HG03469 (cell line): ENCODE data around the gene TOB2.
"Not testable (repeated sequence)": the region's sequence is repeated elsewhere in the genome, so short reads cannot be mapped to it uniquely, and the experiment has no call there.

Experiments
- ATAC-seq: cut with Tn5 transposase; IDR thresholded peaks from one replicate; pipeline ENCODE4 v1.9.1; 2021; ENCODE audit warnings: mild to moderate bottlenecking, moderate library complexity, moderate number of reproducible peaks; ENCODE audit not compliant: unreplicated experiment

The TOB2 gene

DNA sequence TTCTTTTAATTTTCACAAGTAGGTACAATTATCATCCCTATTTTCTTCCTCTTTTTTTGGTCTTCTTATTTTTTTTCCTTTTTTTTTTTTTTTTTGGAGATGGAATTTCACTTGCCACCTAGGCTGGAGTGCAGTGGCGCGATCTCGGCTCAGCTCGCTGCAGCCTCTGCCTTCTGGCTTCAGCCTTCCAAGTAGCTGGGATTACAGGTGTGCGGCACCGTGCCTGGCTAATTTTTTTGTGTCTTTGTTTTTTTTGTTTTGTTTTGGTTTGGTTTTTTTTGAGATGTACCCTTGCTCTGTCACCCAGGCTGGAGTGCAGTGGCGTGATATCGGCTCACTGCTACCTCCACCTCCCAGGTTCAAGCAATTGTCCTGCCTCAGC lies 16.7 kb downstream of the TOB2 start:
- no peak for ATAC-seq

DNA sequence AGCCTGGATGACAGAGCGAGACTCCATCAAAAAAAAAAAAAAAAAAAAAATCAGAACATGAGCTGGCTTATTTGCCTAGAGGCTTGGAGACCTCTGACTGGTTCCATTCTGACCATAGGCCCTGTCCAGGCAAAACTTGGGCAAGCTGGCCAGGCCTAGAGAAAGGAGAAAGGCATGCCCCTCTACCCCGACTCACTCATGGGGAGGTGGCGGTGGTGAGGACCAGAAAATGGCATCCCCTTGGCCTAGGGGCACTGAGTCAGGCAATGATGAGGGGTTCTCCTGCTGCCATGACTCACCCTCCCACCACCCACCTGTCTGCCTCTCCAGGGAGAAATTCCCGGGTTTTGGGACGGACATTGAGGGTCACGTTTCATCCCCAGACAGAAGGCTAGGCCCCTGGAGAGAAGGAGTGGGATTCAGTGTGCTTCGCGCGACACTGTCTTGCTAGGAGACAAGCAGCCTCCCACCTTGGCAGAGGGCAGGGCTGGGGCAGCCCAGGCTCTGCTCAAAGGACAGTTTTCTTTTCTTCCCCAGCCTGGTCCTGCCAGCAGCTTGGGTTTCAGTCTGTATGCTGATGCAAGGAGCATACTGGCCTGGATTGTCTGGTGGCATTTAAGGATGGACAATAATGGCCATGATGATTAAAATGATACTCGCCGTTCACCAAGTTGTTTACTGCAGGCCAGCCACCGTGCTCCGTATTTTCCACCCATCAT lies 17.2 kb downstream of the TOB2 start:
- ATAC-seq, result no peak

DNA sequence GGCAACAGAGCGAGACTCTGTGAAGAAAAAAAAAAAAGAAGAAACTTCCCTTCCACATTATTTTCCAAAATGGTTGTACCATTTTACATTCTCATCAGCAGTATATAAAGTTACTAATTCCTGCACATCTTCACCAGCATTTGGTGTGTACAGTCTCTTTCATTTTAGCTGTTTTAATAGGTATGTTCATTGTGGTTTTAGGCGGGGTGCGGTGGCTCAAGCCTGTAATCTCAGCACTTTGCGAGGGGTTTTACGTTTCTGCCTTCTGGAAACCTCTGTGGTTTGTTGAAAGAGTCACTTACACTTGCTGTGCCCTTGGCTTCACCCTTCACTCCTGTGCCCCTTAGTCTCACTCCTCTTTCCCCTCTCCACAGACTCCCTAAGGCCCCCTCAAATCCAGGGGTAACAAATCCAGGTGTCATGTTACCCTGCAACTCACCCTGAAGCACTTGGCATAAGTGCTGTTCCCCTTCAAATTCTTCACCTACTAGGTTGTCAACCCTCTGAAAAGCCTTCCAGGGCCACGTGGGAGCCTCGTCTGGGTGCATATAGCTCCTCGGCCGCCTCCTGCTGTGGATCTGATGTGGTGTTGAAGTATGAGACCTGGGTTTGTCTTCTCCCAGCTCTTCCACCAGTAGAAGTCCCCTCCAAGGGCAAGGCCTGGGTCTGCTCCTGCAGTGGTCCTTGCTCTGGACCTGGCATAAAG lies 20.8 kb downstream of the TOB2 start:
- no peak for ATAC-seq

DNA sequence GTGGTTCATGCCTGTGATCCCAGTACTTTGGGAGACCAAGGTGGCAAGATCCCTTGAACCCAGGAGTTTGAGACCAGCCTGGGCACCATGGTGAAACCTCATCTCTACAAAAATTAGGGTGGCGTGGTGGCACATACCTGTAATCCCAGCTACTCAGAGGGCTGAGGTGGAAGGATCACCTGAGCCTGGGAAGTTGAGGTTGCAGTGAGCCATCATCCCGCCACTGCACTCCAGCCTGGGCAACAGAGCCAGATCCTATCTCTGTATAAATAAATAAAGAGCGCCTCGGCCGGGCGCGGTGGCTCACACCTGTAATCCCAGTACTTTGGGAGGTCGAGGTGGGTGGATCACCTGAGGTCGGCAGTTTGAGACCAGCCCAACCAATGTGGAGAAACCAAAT lies 27.9 kb downstream of the TOB2 start:
- ATAC-seq, result no peak

DNA sequence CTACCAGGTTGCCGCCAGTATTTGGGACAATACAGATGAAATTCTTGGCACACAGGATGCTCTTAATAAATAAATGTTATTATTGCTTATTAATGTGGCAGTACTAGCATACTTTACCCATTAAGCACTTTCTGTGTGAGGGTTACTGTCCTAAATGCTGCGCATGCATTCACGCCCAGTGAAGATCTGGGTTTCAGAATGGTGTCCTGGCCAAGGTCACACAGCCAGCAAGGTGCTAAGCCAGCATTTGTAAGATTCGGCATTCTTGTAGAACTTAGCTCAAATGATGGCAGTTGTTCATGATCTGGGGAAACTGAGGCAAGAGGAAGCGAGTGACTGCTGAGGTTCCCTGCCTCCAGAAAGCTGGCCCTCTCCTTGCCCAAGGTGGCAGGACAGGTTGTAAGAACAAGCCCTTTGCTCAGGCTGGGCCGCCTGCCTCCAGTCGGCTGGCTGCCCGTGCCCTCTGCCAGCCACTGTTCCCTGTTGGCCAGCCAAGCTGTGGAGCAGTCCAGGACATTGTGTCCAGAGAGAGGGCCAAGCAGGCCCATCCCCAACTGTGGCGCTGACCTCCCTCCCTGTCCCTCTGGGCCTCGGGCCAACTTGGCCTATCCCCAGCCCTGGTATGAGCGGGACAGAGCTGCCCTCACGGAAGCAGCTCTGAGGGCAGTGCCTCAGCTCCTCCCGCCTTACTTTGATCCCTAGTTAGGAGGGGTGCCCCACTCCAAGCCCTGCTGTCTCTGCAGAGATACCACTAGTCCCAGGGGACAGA lies 28.8 kb downstream of the TOB2 start:
- ATAC-seq, result no peak

DNA sequence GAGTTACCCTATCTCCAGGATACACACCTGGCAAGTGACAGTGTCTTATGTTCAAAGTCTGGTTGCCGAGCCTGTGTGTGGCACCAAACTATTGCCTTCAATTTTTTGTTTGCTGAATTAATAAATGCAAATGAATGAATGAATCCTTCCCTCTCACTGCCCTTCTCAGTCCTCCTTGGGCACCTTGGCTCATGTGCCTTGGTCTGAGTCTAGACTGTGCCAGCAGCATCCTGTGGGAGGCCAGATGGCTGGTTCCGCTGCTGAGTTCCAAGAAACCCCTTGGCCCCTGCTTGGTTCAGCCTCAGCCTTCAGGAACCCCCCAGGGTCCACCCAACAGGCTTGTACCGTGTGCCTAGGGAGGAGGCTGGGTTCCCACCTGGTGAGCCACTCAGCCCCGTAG lies 31.0 kb downstream of the TOB2 start:
- no peak for ATAC-seq

DNA sequence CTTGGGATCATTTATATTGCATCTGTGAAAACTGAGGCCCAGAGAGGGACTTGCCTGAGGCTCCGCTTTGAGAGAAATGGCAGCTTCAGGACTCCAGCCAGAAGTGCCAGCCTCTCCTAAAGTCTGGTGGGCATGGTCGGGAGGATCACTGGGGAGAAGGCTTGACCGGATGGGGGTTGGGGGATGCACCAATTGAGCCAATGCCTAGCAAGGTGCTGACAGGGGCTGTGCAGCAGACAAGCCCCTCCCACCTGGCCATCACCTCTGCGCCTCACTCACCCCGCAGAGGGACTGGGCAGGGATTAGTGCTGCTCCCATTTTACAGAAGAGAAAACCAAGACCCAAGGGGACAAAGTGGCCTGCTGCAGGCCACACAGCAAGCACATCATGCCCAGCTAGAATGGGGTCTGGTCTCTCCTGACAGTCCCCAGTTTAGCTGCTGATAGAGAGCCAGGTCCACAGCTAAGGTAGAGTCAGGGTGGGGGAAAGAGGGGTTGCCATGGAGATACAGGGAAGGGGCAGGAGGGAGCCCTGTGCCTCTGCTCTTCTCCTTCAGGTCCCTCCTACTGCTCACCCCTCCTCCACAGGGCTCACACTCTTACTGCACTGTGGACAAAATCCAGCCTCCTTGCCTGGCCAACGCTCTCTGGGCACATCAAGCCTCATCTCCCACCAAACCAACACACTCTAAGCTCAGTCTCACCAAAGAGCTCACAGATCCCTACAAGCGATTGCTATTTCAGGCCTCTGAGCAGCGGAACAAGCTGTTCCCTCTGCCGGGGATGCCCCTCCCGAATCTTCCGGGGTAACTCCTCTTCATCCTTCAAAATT lies 35.4 kb downstream of the TOB2 start:
- no peak for ATAC-seq

DNA sequence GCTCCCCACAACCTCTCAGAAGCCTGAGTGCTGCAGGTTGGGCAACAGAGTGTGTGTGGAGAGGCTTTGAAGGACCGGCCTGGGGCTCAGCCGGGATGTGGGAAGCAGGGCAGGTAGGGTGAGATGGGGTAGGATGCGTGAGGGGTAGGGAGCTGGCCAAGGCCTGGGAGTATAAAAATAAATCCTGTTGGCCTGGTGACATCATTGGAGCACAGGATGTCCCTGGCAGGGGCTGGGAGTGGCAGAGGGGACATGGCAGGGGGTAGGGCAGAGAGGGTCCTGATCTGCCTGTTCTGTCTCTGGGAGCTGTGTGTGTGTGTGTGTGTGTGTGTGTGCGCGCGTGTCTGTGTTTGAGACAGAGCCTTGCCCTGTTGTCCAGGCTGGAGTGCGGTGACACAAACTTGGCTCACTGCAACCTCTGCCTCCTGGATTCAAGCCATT lies 36.3 kb downstream of the TOB2 start:
- no peak for ATAC-seq

DNA sequence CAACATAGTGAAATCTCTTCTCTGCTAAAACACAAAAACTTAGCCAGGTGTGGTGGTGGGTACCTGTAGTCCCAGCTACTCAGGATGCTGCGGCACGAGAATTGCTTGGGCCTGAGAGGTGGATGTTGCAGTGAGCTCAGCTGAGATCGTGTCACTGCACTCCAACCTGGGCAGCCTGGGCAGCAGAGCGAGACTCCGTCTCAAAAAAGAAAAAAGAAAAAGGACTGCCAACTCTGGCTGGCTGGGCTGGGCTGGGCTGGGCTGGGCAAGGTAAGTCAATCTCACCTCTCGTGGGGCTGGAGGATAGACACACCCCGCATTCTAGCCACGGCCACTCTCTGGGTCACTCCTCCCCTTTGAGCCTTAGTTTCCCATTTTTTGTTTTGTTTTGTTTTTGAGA lies 37.9 kb downstream of the TOB2 start:
- ATAC-seq, result no peak

DNA sequence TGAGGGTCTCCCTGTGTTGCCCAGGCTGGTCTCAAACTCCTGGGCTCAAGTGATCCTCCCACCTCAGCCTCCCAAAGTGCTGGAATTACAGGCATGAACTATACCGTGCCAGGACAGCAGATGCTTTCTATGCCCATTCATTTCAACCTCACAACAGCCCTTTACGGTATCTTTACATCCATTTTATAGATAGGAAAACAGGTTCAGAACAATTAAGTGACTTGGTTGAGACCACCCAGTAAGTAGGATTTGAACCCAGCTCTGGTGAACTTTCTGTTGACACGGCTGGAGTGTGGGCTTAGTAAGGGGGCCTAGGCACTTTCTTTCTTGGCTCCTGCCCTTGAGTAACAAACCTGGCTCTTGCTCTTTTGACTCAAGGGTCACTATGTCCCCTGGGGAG lies 39.2 kb downstream of the TOB2 start:
- ATAC-seq, result no peak

DNA sequence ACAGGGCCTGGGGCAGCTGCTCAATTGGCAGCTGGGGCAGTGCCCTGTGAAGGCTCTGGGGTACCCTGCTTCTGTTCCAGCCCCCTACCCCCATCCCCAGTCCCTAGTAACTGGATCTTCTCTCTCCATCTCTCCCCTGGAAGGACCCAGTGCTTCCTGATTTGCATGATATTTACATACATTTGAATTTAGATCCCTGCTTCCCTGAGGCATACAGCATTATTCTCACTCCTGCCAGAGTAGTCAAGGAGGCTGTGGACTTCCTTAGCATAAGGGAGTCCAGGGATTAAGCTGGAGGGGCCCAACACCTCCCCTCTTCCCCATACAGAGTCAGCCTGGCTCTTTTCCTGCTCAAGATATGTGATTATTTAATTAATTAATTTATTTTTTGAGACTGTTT lies 40.2 kb downstream of the TOB2 start:
- no peak for ATAC-seq

DNA sequence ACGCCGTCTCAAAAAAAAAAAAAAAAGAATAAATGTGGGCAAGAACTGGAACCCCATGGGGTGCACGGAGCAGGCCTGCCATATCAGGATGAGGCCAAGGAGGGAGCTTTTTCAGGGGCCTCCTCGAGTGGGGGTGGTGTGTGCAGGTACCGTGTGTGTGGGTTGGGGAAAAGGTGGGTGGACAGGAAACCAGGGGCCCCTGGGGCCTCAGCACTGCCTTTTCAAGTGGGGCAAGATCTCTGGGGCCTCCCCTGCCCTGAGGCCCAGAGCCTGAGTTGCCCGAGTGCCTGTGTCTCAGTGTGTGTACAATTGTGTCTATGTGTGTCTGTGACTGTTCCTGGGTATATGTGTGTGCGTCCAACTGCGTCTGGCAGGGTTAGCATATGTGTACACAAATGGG lies 41.0 kb downstream of the TOB2 start:
- no peak for ATAC-seq

DNA sequence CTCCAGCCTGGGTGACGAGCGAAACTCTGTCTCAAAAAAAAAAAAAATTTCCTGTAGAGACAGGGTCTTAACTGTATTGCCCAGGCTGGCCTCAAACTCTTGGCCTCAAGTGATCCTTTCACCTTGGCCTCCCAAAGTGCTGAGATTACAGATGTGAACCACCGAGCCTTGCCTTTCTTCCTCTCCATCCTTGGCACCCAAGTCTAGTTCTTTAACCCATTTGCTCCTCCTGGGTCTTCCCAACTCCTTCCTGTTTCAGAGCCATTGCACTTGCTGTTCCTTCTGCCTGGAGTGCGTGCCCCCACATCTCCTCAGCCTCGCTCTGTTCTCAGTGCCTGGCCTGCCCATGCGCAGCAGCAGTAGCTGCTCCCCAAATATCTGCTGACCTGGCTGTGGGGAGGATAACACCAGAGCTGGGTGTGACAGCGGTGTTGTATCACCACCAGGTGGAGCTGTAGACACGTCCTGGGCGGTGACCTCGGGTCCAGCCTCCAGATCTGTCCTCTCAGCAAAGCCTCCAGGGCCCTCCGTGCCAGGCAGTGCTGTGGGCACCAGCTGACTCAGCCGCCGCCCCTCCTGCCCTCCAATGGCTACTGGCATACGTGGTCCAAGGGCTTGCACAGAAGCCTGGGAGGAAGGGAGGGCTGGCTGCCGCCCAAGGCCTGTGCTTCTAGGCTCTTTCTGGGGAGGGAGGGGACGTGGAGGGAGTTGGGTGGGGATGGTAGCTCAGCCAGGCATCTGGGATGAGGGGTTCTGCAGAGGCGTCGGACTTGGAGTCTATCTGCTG lies 42.9 kb downstream of the TOB2 start:
- peak; percentile 56 for ATAC-seq

DNA sequence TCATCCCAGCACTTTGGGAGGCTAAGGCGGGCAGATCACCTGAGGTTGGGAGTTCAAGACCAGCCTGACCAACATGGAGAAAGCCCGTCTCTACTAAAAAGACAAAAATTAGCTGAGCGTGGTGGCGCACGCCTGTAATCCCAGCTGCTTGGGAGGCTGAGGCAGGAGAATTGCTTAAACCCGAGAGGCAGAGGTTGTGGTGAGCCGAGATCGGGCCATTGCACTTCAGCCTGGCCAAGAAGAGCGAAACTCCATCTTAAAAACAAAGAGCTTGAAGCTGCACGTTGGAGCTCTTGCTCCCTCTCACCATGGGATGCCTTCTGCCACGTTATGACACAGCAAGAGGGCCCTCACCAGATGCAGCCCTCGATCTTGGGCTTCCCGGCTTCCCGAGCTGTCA lies 43.8 kb downstream of the TOB2 start:
- not testable (repeated sequence) for ATAC-seq

DNA sequence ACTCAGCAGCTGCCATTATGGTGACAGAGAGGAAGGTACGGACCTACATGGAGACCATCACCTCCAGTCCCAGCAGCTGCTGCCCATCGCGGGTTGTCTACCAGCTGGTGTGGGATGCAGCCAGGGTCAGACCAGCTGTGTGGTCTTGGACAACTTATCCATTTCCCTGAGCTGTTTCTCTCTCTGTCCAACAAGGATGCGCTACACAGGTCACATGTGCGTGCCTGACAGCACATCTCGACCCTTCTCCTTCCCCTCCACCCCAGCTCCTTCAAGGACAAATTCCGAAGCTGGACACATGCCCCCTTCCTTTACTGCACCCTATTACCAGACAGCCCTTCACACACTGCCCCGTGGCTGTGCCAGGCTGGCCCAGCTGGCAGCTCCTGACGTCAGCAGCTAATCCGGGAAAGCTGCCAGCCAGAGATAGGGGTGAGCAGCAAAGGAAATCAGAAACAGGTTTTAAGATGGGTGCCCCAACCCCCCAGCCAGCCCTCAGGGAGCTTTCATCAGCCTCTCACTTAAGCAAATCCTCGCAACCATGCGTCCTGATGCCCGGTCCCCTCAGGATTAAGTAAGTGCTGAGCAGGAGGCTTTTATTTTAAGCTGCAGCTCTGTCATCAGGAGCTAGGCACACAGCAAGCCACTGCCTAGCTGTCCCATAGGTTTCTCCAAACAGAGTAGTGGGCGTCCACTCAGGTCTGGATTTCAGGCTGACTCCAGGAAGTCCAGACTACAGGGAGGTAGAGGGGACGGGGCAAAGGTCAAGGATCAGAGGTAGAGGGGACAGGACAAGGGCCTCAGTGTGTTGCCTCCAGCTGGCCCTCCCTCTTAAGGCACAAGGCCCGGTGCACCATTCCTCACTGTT lies 44.6 kb downstream of the TOB2 start:
- ATAC-seq, result no peak

DNA sequence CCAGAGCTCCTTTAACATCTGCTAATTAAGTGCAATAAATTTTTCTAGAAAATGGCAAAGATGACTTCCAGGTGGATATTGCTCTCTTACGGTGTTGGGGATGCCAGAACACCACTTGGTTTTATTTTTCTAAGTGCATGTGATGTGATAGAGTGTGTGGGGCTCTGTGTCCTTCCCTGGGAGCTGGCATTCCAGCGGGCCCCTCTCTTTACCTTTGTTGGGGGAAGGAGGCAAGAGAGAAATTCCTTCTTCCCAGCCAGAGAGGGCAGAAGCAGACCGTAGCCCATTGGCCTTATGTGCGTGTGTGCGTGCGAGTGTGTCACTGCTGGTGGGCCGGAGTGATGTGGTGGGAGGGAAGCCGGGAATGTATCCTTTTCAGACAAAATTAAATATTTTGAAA lies 47.7 kb downstream of the TOB2 start:
- no peak for ATAC-seq

DNA sequence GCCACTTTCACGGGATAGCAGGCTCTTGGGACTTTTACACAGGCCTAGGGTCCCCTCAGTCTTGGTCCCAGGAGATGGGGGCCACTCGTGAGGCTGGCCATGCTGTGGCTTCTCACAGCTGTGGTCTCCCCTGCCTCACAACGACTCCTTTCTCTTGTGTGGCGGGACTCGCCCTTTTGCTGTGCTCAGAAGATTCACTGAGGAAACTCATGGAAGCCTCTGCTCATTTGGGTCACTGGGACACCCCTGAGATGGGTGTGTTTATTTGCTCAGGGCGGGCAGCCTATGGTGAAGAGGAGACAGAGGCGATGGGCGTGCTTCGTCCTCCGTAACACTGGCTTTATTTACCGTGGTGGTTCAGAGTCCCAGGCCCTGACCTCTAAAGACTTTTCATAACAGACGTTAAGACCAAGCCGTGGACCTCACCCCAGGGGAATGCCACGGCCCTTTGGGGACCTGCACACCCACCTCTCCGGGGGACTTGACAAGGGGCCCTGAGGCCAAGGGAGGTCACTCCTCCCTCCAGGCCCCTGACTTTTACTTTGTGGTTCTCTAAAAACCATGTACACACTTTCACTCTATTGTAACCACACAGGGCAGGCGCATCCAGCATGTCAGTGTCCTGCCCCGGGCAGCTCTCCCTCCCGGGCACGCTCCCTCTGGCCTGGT lies 49.3 kb downstream of the TOB2 start:
- ATAC-seq, result no peak

DNA sequence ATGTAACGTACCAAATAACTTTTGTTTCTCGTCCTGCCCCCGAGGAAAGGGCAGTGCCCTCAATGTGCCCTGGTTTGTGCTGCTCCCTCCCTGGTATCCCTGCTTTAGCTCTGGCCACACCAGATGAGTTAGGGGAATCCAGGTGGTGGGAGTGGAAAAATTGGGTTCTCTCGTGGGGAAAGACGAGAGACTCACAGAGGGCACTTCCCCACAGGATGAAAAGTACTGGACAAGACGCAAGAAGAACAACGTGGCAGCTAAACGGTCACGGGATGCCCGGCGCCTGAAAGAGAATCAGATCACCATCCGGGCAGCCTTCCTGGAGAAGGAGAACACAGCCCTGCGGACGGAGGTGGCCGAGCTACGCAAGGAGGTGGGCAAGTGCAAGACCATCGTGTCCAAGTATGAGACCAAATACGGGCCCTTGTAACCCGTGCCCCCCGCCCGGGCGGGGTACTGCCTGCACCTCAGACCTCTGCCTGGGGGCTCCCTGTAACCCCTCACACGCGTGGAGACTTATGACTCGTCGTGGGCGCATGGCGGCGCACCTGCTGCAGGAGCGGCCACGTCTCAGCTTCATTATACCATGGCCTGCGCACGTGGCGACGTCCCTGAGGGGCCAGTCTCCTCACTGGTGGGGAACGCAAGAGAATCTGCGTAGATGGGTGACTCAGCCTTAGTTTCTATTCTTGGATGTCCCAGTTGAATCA lies 50.9 kb downstream of the TOB2 start:
- no peak for ATAC-seq
